Measurements from ENCODE around the gene EIF3L.

The EIF3L gene

GRCh38 chr22:37817705-37818408 is 31.4 kb upstream of the EIF3L start:
- peak; percentile 92 to 94 for DNase-seq

GRCh38 chr22:37818409-37819104 is 30.7 kb upstream of the EIF3L start:
- DNase-seq, result peak; percentile 75 to 80

GRCh38 chr22:37819105-37819433 is 30.1 kb upstream of the EIF3L start:
- no peak for DNase-seq

GRCh38 chr22:37820350-37820749 is 28.9 kb upstream of the EIF3L start:
- DNase-seq, result no peak

- DNase-seq, result no peak
Observed at GRCh38 chr22:37822079-37822833, 27.0 kb upstream of the EIF3L start.

- DNase-seq, result no peak
Observed at GRCh38 chr22:37823134-37823985, 25.9 kb upstream of the EIF3L start, which contains the start of gene GALR3. TSS of gene GALR3 (plus strand) at chr22:37823382. CDS start at chr22:37823407, 25 bp downstream.

- peak; percentile 40 to 56 for DNase-seq
Observed at GRCh38 chr22:37824674-37825641, 24.3 kb upstream of the EIF3L start.

GRCh38 chr22:37827056-37827455 is 22.2 kb upstream of the EIF3L start:
- no peak for DNase-seq

- no peak for DNase-seq
Observed at GRCh38 chr22:37830093-37830842, 19.0 kb upstream of the EIF3L start.

GRCh38 chr22:37831472-37831871 is 17.7 kb upstream of the EIF3L start:
- no peak for DNase-seq

GRCh38 chr22:37832022-37832857 is 17.0 kb upstream of the EIF3L start:
- DNase-seq, result no peak

- no peak for DNase-seq
Observed at GRCh38 chr22:37842015-37842793, 7.0 kb upstream of the EIF3L start.

- DNase-seq, result peak; percentile 71 to 76
Observed at GRCh38 chr22:37843741-37844089, 5.5 kb upstream of the EIF3L start.

GRCh38 chr22:37844904-37845329 is 4.3 kb upstream of the EIF3L start:
- no peak for DNase-seq

GRCh38 chr22:37846433-37846832 is 2.8 kb upstream of the EIF3L start:
- DNase-seq, result no peak

GRCh38 chr22:37848587-37849088 is 581 bp upstream of the EIF3L start:
- peak; percentile 43 for DNase-seq

GRCh38 chr22:37850801-37851200 is 1.6 kb downstream of the EIF3L start:
- no peak for DNase-seq

- DNase-seq, result no peak
Observed at GRCh38 chr22:37852418-37852817, 3.2 kb downstream of the EIF3L start.

- DNase-seq, result no peak
Observed at GRCh38 chr22:37854946-37855345, 5.7 kb downstream of the EIF3L start.

Data from activated T-cell treated with anti-CD3 and anti-CD28 coated beads, Interleukin-2, amount 50 U/mL, for 48 hours (primary cell).